NCI-H510A treated with DMSO at 0.1 percent for 48 hours (cell line): ENCODE measurements around the gene SORBS1.
A peak's percentile ranks its signal among the peaks of the same experiment; 100 is the strongest.

Experiments used
- DNase-seq: peaks from one replicate; lab custom pipeline; 2025; lab: John Stamatoyannopoulos, UW

The SORBS1 gene

DNA sequence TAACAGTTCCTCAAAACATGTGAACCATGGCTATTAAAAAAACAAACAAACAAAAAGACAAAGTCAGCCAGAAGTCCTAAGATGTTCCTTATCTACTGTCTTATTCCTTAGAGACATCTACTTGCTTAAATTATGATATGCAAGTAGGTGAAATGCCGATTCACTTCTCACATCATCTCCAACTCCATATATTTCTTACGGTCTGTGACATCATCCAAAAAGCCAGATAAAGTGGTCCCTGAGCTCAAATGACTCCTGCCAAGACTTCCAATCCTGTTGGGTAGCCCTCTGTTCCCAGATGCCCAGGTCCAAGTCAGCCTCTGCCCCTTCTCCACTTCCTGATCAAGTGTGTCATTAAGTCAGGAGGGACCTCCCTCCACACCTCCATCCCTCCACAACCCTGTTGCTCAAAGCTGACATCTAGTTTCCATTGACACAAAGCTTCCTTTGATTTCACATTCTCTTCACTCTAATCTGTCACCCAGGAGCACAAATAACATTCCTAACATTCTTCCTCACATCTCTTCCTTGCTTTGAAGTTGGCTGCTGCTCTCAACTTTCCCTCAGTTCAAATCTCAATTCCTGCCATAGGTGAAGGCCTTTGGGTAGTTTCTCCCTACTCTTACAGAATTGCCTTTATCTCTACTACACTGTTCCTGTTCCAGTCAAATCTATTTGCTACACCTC, 214.3 kb downstream of the SORBS1 start:
- DNase-seq: no peak

DNA sequence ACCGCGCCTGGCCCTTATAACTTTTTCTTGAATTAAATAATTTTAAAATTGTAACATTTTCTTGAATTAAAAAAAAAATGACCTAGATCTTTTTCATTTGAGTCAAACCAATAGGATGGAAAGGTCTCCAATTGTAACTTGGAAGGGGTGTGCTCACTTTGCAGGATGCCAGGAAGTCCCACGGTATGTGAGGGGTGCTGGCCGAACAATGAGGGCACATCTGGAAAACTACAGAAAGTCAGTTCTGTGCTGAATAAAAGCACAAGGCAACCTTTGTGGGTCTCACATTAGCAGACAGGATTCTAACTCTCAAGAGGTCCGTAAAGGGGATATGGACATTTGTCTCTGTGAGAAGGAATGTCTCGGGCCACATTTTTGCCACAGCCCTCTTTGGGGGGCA, 217.6 kb downstream of the SORBS1 start:
- DNase-seq: no peak

GRCh38 chr10:95341716-95342130, 219.4 kb downstream of the SORBS1 start:
- DNase-seq: no peak

- DNase-seq: no peak
These were observed 221.3 kb downstream of the SORBS1 start for GRCh38 chr10:95339863-95340262.

DNA sequence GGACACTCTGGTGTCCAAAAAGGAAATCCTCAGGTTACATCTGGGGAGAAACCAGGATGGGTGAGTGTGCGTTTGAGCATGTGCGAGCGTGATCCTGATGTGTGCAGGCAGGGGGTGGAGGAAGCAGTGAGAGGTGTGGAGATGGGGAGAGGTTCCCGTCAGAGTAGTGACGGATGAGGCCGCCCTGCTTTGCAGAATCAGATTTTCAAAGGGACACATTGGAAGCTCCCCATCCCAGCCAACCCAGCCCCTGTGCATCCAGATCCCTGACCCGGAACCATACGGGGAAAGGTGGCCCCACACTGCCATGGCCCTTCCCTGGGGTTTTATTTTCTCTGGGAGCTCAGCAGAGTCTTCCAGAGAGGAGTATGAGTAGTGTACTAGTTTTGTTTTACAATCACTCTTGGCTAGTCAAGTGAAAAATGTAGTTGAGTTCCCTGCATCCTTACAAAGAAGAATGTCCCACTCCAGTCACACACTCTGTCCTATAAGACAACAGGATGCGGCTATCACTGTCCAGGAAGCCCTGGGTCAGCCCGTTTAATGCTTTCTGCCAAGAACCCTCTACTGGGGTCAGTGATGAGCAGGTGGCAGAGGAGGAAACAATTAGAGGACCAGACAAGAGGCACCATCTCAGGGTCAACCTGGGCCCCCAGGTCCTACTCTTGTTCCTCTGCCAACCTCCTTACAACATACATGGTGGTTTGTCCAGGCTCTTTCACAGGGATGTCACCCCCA, 223.6 kb downstream of the SORBS1 start:
- DNase-seq: no peak

GRCh38 chr10:95336702-95337101, 224.5 kb downstream of the SORBS1 start:
- no peak for DNase-seq

GRCh38 chr10:95335933-95336699, 225.1 kb downstream of the SORBS1 start:
- DNase-seq: no peak

GRCh38 chr10:95334805-95335144, 226.4 kb downstream of the SORBS1 start:
- no peak for DNase-seq

DNA sequence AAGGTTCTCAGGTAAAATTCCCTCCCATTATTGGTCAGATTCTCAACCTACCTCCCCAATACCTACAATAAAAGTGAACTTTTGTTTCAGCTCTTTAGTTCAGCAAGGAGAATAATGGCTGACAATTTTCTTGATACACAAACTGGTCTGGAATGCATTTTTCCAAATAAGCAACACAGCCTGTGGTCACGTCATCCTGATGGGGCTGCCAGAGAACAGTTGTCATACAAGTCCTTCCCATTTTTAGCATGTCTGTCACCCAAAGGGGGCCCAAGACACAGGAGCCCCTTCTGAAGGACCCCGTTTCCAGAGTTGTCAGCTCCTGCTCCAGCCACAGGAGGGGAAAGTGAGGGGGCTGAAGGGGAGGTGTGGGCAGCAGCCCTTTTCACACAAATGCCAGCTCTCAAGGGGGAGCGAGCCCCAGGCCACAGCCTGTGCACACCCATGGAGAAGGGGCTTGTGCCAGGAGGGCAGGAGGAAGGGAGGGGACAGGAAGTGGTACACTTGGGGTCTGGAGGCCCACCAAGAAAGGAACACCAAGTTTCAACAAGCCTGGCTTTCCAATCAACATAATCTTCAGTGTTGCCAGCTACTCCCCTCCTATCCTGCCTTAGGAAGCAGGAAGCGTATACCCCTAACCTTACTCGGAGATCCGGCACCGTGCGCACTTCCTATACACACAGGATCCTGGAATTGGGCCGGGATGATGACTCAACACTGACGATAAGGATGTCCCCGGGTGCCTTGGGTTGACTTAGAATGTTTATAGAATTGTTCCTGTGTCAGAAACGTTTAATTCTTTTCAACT, 227.0 kb downstream of the SORBS1 start:
- DNase-seq: no peak

DNA sequence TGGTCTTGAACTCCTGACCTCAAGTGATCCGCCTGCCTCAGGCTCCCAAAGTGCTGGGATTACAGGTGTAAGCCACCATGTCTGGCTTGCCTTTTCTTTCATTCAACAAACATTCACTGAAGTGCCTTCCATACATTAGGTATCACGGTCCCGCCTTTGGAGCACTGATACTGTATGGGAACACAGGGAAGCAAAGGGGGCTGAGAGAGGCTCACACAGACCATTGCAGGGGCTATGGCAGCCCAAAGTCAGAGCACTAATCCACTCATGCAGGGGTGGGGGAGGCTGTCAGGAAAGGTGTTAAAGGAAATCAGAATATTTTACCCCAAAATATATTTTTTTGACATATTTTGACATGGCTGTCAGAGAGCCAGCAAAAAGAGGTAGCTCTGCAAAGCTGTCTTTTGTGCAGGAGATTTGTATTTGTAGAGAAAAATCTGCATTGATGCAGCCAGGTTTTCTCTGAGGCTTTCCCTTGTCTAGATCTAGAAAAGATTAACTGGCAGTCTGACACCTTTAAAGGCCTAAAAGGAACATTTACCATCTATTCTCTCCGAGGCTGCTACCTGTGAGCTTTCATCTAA, 228.4 kb downstream of the SORBS1 start:
- DNase-seq: no peak

DNA sequence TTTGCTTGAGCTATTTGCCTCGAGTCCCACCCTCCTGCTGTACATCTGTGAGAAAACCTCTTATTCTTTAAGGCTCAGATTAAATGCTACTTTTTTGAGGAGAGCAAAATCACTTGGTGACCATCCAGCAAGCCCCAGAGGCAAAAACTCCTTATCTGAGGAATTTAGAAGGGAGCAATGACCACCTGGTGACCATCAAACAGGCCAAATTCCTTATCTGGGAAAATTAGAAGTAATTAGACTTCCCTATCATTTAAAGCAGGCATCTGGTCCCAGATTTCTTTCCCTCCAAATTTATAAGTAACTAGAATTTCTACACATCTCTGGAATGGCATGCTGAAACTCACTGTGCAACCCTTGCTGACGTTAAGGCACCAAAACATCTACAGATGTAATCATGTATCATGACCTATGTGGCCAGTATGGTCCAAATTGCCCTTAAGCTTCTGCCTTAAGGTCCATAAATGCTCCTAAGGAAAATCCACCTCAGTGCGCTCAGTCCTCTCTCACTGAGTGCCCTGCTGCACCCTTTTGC, 229.5 kb downstream of the SORBS1 start:
- no peak for DNase-seq

DNA sequence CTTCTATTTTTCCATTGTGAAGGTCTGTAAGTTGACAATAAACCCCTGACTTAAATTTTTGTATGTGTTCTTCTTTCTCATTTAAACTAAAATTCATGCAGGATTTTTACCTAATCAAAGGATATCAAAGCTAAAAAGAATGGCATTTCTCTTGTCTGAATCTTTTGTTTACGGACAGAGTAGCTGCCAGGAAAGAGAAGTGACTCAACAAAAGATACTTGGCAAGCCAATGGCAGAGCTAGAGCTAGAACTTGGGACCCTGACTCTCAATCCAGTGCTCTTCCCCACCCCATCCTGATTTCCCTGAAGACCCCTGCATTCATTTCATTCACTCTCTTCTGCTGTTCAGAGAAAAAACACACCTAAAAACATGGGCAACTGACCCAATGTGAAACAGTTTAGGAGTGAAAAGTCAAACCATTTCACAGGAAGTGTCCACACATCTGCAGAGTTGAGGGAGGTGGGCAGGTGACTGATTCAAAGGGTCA, 230.2 kb downstream of the SORBS1 start:
- no peak for DNase-seq

DNA sequence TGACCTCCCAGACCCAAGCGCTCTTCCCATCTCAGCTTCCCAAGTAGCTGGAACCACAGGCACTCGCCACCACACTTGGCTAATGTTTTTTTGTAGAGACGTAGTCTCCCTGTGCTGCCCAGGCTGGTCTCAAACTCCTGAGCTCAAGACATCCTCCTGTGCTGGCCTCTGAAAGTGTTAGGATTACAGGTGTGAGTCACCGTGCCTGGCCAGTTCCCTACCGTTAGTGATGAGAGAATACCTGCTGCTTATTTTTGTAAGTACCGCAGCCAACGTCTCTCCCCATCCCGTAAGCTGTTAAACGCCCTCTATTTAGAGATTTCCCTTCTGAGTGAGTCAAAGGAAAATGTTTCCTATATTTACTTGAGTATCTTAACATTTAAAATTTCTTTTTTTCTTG, 231.9 kb downstream of the SORBS1 start:
- no peak for DNase-seq

DNA sequence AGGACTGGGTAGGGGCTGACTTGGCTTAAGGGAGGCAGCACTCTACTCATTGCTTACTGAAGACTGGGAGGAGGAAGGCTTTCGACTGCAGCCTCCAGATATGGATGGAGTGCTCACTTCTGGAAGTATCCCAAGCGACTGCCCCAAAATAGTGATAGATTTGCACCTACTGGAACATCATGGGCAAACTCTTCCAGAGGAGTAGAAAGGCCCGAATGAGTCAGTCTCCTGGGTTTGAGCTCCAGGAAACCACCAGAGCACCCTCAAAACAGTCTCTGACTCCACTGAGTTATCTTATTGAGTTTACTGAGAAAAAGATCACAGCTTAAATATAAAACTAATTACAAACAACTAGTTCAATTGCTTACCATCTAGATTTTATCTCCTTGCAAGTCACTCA, 233.2 kb downstream of the SORBS1 start:
- no peak for DNase-seq

GRCh38 chr10:95327367-95327766, 233.8 kb downstream of the SORBS1 start:
- DNase-seq: peak; percentile 86

GRCh38 chr10:95326396-95326795, 234.8 kb downstream of the SORBS1 start:
- DNase-seq: no peak

- no peak for DNase-seq
These were observed 235.3 kb downstream of the SORBS1 start for GRCh38 chr10:95325863-95326262.

DNA sequence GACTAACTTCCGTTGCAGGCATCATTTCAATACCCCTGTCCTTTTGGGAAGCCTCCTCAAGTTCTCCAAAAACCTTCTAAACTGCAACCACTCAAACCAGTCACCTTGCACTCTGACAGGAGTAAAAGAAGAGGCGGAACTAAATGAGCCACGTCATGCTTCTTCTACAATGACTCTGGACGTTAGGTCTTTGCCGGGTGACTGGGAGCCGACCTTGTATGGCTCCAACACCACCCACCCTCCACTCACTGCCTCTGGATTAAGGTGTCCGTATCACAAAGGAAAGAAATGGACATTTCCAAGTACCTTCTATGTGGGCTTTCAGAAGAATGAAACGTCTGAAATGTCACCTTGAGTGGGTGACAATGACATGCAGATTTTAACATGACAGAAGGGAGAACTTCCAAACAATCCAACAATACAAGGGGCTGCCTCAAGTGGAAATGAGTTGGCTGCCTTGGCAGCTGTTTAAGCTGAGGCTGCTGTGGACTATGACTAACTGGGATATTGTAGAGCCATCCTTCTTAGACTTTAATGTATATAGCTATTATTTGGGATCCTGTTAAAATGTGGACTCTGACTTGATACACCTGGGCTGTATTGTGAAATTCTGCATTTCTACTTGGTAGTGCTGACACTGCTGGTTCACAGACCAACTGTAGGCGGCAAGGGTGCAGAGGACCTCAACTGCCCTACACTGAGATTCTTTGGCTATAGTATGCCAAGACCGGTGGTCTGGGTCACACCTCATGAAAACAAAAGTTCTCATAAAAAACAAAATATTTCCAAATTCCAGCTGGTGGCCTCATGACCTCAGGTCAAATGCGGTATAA, 236.5 kb downstream of the SORBS1 start:
- peak; percentile 49 for DNase-seq

DNA sequence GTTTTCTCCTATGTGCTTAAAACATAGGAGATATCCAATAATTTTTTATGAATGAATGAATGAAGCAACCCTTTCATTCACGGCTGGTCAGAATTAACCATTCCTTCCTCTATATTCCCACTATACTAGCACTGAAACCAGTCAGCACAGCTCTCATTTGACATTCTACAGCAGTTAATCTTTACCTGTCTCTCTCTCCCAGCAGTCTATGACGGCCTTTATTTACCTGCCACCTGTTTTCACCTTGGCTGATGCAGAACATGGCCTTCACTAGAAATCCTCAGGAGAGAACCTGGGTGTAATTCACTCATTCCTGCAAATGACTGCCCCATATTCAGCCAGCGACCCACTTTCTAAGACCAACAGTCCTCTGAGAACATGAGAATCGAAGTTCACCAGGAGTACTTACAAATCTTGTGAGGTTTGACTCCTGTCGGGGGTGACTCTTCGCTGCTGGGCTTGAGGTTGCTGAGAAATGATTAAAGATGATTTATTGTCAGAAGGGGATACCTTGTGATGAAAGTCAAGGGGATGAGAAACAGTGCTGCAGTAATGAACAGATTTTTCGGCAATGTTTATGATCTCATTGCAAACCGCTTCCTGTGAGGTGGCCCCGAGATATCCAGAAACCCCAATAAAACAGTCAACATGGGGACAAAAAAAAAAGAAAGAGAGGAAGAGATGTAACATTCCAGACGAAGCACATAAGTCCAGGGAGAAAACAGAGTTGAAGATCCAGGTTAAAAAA, 239.4 kb downstream of the SORBS1 start:
- no peak for DNase-seq

DNA sequence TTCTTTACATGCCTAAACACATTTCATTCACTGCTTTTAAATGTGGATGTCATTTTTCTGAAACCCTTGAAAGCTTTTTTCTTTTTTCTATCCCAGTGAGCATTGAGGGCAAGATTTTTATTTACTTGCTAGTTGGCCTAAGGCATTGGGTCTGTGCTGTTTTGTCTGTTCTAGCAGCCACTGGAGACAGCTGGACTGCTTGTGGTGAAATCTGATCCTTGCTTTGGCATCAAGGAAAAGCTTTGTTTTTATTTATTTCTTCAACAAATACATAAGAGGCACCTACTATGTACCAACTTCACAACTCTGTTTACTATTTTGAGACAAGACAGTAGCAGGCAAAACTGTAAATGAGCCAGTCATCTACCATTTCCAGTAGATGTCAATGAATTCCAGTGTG, 241.9 kb downstream of the SORBS1 start:
- no peak for DNase-seq
